H1 (cell line): ENCODE data around the gene KCNA10. TPM values are rescaled to one million over a fixed set of nuclear protein-coding genes. Genes with fewer than 3 reads are reported as not detected.
A peak's percentile ranks its signal among the peaks of the same experiment; 100 is the strongest.

ENCODE experiments used
- CTCF ChIA-PET: fragments of 300-600 bp; sonication (Branson Sonifier 250); formaldehyde crosslinking; loops from one replicate; lab custom pipeline; 2021; ENCODE audit not compliant: partially characterized antibody; lab: Charles Lee
- POLR2A ChIA-PET: fragments of 300-600 bp; sonication (Branson Sonifier 250); formaldehyde crosslinking; loops from one replicate; lab custom pipeline; 2021; ENCODE audit warnings: inconsistent platforms; ENCODE audit not compliant: partially characterized antibody; lab: Charles Lee
- DNase-seq, 2 experiments: peaks; one replicate each; pipeline versions ENCODE4 v3.0.0 to v3.0.0-alpha.2; 2010 to 2022; ENCODE audit warnings: low spot score in 2 of 2, low read depth in 1 of 2, mixed read lengths in 1 of 2
- FAIRE-seq: peaks from 2 replicates; lab custom pipeline; 2011; peaks lifted over from hg19 to GRCh38; lab: Jason Lieb, UNC
- H2AFZ ChIP-seq: 2 replicates; pipeline ENCODE4 v1.8.1; 2012; ENCODE audit warnings: low read length, inconsistent platforms
- H2AK5ac ChIP-seq: 2 replicates; pipeline ENCODE4 v1.6.1; 2013; ENCODE audit warnings: low read depth, low read length
- H2BK120ac ChIP-seq: replicated peaks from 2 replicates; pipeline ENCODE3; 2013; ENCODE audit warnings: low read depth, low read length, inconsistent platforms
- H2BK12ac ChIP-seq: 2 replicates; pipeline ENCODE4 v1.6.1; 2013; ENCODE audit warnings: low read depth, low read length
- H2BK15ac ChIP-seq: 2 replicates; pipeline ENCODE4 v1.6.1; 2013; ENCODE audit warnings: low read length
- H2BK20ac ChIP-seq: 2 replicates; pipeline ENCODE4 v1.6.1; 2013; ENCODE audit warnings: low read length
- H2BK5ac ChIP-seq: 2 replicates; pipeline ENCODE4 v1.6.1; 2013; ENCODE audit warnings: low read depth, low read length
- H3K14ac ChIP-seq: 2 replicates; pipeline ENCODE4 v1.6.1; 2013; ENCODE audit warnings: inconsistent platforms; ENCODE audit not compliant: insufficient read length
- H3K18ac ChIP-seq: 2 replicates; pipeline ENCODE4 v1.6.1; 2013; ENCODE audit warnings: low read length; ENCODE audit errors: extremely low read depth
- H3K23ac ChIP-seq: 2 replicates; pipeline ENCODE4 v1.6.1; 2013; ENCODE audit warnings: inconsistent platforms; ENCODE audit not compliant: insufficient read length
- H3K23me2 ChIP-seq: 2 replicates; pipeline ENCODE4 v1.6.1; 2013; ENCODE audit warnings: low read depth, low read length
- H3K27ac ChIP-seq: 2 replicates; pipeline ENCODE4 v1.6.1; 2011; ENCODE audit warnings: low read depth, low read length, inconsistent platforms
- H3K27me3 ChIP-seq, 4 experiments: replicated peaks in 1 of 4; 1 replicate in 1 of 4; 2 replicates in 3 of 4; pipeline versions ENCODE4 v1.6.1 to v1.8.1; 2011 to 2013; ENCODE audit warnings: low read length in 3 of 4, mild to moderate bottlenecking in 3 of 4, inconsistent platforms in 2 of 4, mixed read lengths in 2 of 4, moderate library complexity in 1 of 4; ENCODE audit not compliant: control insufficient read depth in 3 of 4, insufficient read depth in 3 of 4; ENCODE audit errors: extremely low read depth in 1 of 4
- H3K36me3 ChIP-seq, 4 experiments: 2 replicates each; pipeline versions ENCODE4 v1.6.1 to v1.8.1; 2011 to 2013; ENCODE audit warnings: mild to moderate bottlenecking in 4 of 4, low read length in 3 of 4, moderate library complexity in 2 of 4, control low read depth in 1 of 4, inconsistent platforms in 1 of 4; ENCODE audit not compliant: insufficient read depth in 4 of 4, control insufficient read depth in 2 of 4
- H3K4ac ChIP-seq: replicated peaks from 2 replicates; pipeline ENCODE3; 2013; ENCODE audit warnings: low read length, low read depth, mixed read lengths, inconsistent platforms; ENCODE audit not compliant: insufficient read length
- H3K4me1 ChIP-seq, 4 experiments: replicated peaks in 1 of 4; 1 replicate in 1 of 4; 2 replicates in 3 of 4; pipeline versions ENCODE4 v1.6.1 to v1.8.1; 2011 to 2013; ENCODE audit warnings: low read length in 3 of 4, inconsistent platforms in 2 of 4, mixed read lengths in 1 of 4; ENCODE audit not compliant: insufficient read depth in 4 of 4, control insufficient read depth in 3 of 4
- H3K4me2 ChIP-seq, 2 experiments: 2 replicates each; pipeline versions ENCODE4 v1.6.1 to v1.8.1; 2011 to 2013; ENCODE audit warnings: low read depth in 2 of 2, low read length in 2 of 2, control low read depth in 1 of 2, inconsistent platforms in 1 of 2, mild to moderate bottlenecking in 1 of 2; ENCODE audit not compliant: insufficient read depth in 1 of 2
- H3K4me3 ChIP-seq, 4 experiments: fragments of 200-600, 300-600 bp in 1 of 4; sonication (generic), shearing (Covaris generic), sonication (Bioruptor Twin) in 1 of 4; 2 replicates each; pipeline versions ENCODE4 v1.5.1 to v1.8.1; 2011 to 2016; ENCODE audit warnings: low read length in 4 of 4, low read depth in 3 of 4, control low read depth in 2 of 4, inconsistent platforms in 2 of 4, mild to moderate bottlenecking in 2 of 4, mixed read lengths in 1 of 4, moderate library complexity in 1 of 4; ENCODE audit not compliant: insufficient read depth in 2 of 4; ENCODE audit errors: extremely low read depth in 1 of 4
- H3K56ac ChIP-seq: replicated peaks from 2 replicates; pipeline ENCODE3; 2013; ENCODE audit warnings: low read depth, mild to moderate bottlenecking, mixed read lengths, low read length, inconsistent platforms; ENCODE audit not compliant: insufficient read length
- H3K79me1 ChIP-seq: 2 replicates; pipeline ENCODE4 v1.6.1; 2013; ENCODE audit warnings: low read depth, low read length, control low read depth
- H3K79me2 ChIP-seq, 2 experiments: 2 replicates each; pipeline versions ENCODE4 v1.6.1 to v1.8.1; 2012 to 2013; ENCODE audit warnings: low read length in 2 of 2, mild to moderate bottlenecking in 2 of 2, inconsistent platforms in 1 of 2; ENCODE audit not compliant: insufficient read depth in 2 of 2, control insufficient read depth in 1 of 2
- H3K9ac ChIP-seq, 4 experiments: replicated peaks in 1 of 4; 1 replicate in 1 of 4; 2 replicates in 3 of 4; pipeline versions ENCODE4 v1.6.1 to v1.8.1; 2011 to 2013; ENCODE audit warnings: low read depth in 3 of 4, low read length in 3 of 4, control low read depth in 2 of 4, mild to moderate bottlenecking in 2 of 4, moderate library complexity in 2 of 4, inconsistent platforms in 1 of 4; ENCODE audit errors: extremely low read depth in 1 of 4
- H3K9me3 ChIP-seq, 2 experiments: 2 replicates each; pipeline versions ENCODE4 v1.6.1 to v1.8.1; 2012 to 2013; ENCODE audit warnings: mild to moderate bottlenecking in 2 of 2, moderate library complexity in 2 of 2, control low read depth in 1 of 2, inconsistent platforms in 1 of 2, low read depth in 1 of 2, low read length in 1 of 2, mixed read lengths in 1 of 2; ENCODE audit not compliant: insufficient read depth in 2 of 2
- H4K20me1 ChIP-seq, 2 experiments: replicated peaks in 1 of 2; 2 replicates each; pipeline versions ENCODE3 to v1.8.1; 2011 to 2013; ENCODE audit warnings: inconsistent platforms in 2 of 2, low read length in 2 of 2, mild to moderate bottlenecking in 1 of 2; ENCODE audit not compliant: insufficient read depth in 2 of 2, control insufficient read depth in 1 of 2
- H4K5ac ChIP-seq: 2 replicates; pipeline ENCODE4 v1.6.1; 2013; ENCODE audit warnings: low read length, low read depth, mixed read lengths, inconsistent platforms; ENCODE audit not compliant: insufficient read length
- H4K8ac ChIP-seq: 2 replicates; pipeline ENCODE4 v1.8.0; 2013; ENCODE audit warnings: mild to moderate bottlenecking, moderate library complexity, low read length, inconsistent platforms; ENCODE audit not compliant: insufficient read depth; ENCODE audit errors: extremely low read depth
- H4K91ac ChIP-seq: replicated peaks from 2 replicates; pipeline ENCODE3; 2013; ENCODE audit warnings: low read length, mixed read lengths, inconsistent platforms; ENCODE audit not compliant: insufficient read length
- ATF3 ChIP-seq: IDR thresholded peaks from 2 replicates; pipeline ENCODE4 v1.6.1; 2011; ENCODE audit warnings: low read depth, mild to moderate bottlenecking, low read length; ENCODE audit not compliant: insufficient read depth
- BACH1 ChIP-seq: IDR thresholded peaks from 2 replicates; pipeline ENCODE4 v1.6.1; 2012; ENCODE audit warnings: low read length, improper control_type of control experiment
- BRCA1 ChIP-seq: IDR thresholded peaks from 2 replicates; pipeline ENCODE4 v1.6.1; 2012; ENCODE audit warnings: low read depth, low read length, improper control_type of control experiment
- CBX5 ChIP-seq: fragments of 300-800, 300-1000 bp; sonication (generic); IDR thresholded peaks from 2 replicates; pipeline ENCODE4 v1.7.1; 2016; ENCODE audit warnings: antibody characterized with exemption, low read length, low read depth
- CBX8 ChIP-seq: fragments of 300-800, 300-1000 bp; sonication (generic); IDR thresholded peaks from 2 replicates; pipeline ENCODE4 v1.7.1; 2016; ENCODE audit warnings: low read depth, low read length, borderline replicate concordance
- CHD2 ChIP-seq: IDR thresholded peaks from 2 replicates; pipeline ENCODE4 v1.6.1; 2012; ENCODE audit warnings: low read length, improper control_type of control experiment
- CREB1 ChIP-seq: IDR thresholded peaks from 2 replicates; pipeline ENCODE4 v1.6.1; 2012; ENCODE audit warnings: inconsistent platforms
- FOSL1 ChIP-seq: IDR thresholded peaks from 2 replicates; pipeline ENCODE4 v1.6.1; 2011; ENCODE audit warnings: mild to moderate bottlenecking, low read depth, low read length, moderate library complexity; ENCODE audit not compliant: insufficient read depth
- JUN ChIP-seq: IDR thresholded peaks from 2 replicates; pipeline ENCODE4 v1.6.1; 2011; ENCODE audit warnings: low read depth, mild to moderate bottlenecking, improper control_type of control experiment, low read length
- POU5F1 ChIP-seq: IDR thresholded peaks from 2 replicates; pipeline ENCODE4 v1.6.1; 2011; ENCODE audit warnings: low read depth, mild to moderate bottlenecking, low read length, moderate library complexity
- RAD21 ChIP-seq, 2 experiments: IDR thresholded peaks in 1 of 2; conservative IDR thresholded peaks in 1 of 2; 2 replicates each; pipeline ENCODE4 v1.6.1; 2011; ENCODE audit warnings: low read depth in 2 of 2, low read length in 2 of 2, improper control_type of control experiment in 1 of 2, inconsistent platforms in 1 of 2, mild to moderate bottlenecking in 1 of 2, moderate library complexity in 1 of 2
- RNF2 ChIP-seq: fragments of 200-900, 300-1000 bp; sonication (generic); IDR thresholded peaks from 2 replicates; pipeline ENCODE4 v1.7.1; 2016; ENCODE audit warnings: borderline replicate concordance, low read depth, mild to moderate bottlenecking, antibody characterized with exemption, low read length; ENCODE audit not compliant: poor library complexity, severe bottlenecking; ENCODE audit errors: missing control alignments
- SP1 ChIP-seq: IDR thresholded peaks from 2 replicates; pipeline ENCODE4 v1.6.1; 2011; ENCODE audit warnings: low read depth, low read length
- WGBS, 2 experiments: shearing (Covaris generic) in 1 of 2; methylation state at CpG; one replicate each; pipeline versions ENCODE4 v1.1.6 to v1.1.7; 2013 to 2015; ENCODE audit warnings: low lambda C conversion rate in 2 of 2, mixed read lengths in 2 of 2, inconsistent platforms in 1 of 2, low coverage in 1 of 2, missing lambda C conversion rate in 1 of 2; ENCODE audit not compliant: insufficient replicate concordance in 2 of 2, insufficient coverage in 1 of 2, insufficient read length in 1 of 2; ENCODE audit errors: extremely low coverage in 1 of 2, missing lambda C conversion rate in 1 of 2; 5-methylcytosine and 5-hydroxymethylcytosine counted together
- polyA plus RNA-seq, 7 experiments: library from polyadenylated mRNA; depleted of rRNA in 3 of 7; stranded (reverse) in 5 of 7; unstranded in 2 of 7; fragments of >200 nt in 5 of 7; fragments of 200-250 nt in 2 of 7; gene quantifications; 1 replicate in 5 of 7; 2 replicates in 1 of 7; 4 replicates in 1 of 7; pipeline versions ENCODE4 v1.2.1 to v1.2.3, GENCODE V29; 2011 to 2013; ENCODE audit warnings: missing spikeins in 2 of 7, mixed read lengths in 2 of 7
- total RNA-seq: library from RNA; stranded (reverse); fragmentation: NEBNext Ultra II Directional; extraction: Animal tissue kit (Norgen Biotek cat#: 25700); gene quantifications from 2 replicates; pipeline ENCODE4 v1.2.1, GENCODE V29; 2021

The KCNA10 gene
- total and polyA plus RNA-seq, 2 of the 8 experiments (the other 6 are each of a cell fraction or from before 2014, with no cell fraction given), result not detected

DNA sequence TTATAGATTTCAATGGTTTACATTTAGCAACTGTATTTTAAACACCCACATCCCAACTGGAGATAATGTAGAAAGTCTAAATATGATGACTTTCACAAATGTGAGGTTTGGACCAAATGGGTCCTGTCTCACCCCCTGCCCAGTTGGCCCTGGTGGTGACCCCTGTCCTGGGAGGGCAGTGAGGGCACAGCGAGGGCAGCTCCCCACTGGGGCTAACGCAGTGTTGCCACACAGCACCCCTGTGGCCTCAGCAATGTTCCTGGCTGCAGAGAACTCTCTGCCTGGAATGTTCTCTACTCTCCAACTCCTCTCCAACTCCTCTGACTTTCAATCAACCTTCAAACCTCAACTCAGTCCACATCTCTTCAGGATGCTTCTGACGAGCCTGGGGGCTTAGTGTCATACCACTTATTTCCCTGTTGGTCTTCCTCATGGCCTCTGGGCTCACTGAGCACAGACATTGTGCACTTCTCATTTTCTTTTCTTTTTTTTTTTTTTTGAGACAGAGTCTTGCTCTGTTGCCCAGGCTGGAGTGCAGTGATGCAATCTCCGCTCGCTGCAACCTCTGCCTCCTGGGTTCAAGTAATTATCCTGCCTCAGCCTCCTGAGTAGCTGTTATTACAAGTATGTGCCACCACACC, 25.8 kb downstream of the KCNA10 start:
- H3K56ac ChIP-seq, result no peak overlapping the region
- 0 out of 2 replicates have a peak overlapping the region, but pooled peaks have one; percentile 78 for H2BK12ac ChIP-seq
- POLR2A ChIA-PET, result no interaction called here
- H3K4me2 ChIP-seq, result no peak overlapping the region
- H4K5ac ChIP-seq, result no peak overlapping the region
- no peaks in the 10 kb centered on the region for H3K27me3 ChIP-seq
- DNase-seq (no peak), FAIRE-seq (no peak)
- H4K8ac ChIP-seq, result no peak overlapping the region
- H2AK5ac ChIP-seq, result no peak overlapping the region
- WGBS, 2 experiments, result 85% methylated on average over 5 of the region's 5 CpGs; no CpG with 5 or more reads in 1 of the 2 experiments
- no peaks in the 10 kb centered on the region for H3K23me2 ChIP-seq
- no peak overlapping the region for H3K9ac ChIP-seq
- no peaks in the 10 kb centered on the region for H3K79me2 ChIP-seq
- no peaks in the 10 kb centered on the region for H3K79me1 ChIP-seq
- no peak overlapping the region for H3K14ac ChIP-seq
- no peak overlapping the region for H3K18ac ChIP-seq
- H2BK5ac ChIP-seq, result no peak overlapping the region
- no peak overlapping the region for H2BK120ac ChIP-seq
- no peak overlapping the region for H2BK15ac ChIP-seq
- CTCF ChIA-PET, result interaction anchor here (1.4 to 7.4 kb wide), 4 partner anchors 10 to 285 kb away, joined by 3 to 243 read pairs (median 7); no protein-coding TSS in a partner anchor
- H4K20me1 ChIP-seq, result no peaks in the 10 kb centered on the region
- H2BK20ac ChIP-seq, result no peak overlapping the region; the same call in 1 of the 2 replicates
- no peak overlapping the region for H3K23ac ChIP-seq
- H3K36me3 ChIP-seq, result no peaks in the 10 kb centered on the region
- H3K9me3 ChIP-seq, result no peaks in the 10 kb centered on the region
- H3K4me3 ChIP-seq, result no peak overlapping the region
- no peak overlapping the region for H2AFZ ChIP-seq
- no peak overlapping the region for H4K91ac ChIP-seq
- no peak overlapping the region for H3K4ac ChIP-seq
- no peak overlapping the region for H3K27ac ChIP-seq
- peaks cover 6 to 17% (median 10%) of the 10 kb centered on the region in 4 experiments; a peak in 6 of 7 replicates for H3K4me1 ChIP-seq
- TF ChIP-seq CHD2 (no peak), SP1 (no peak), CREB1 (no peak), ATF3 (no peak), POU5F1 (no peak), CBX8 (no peak), RAD21 (IDR thresholded peaks at IDR 0.05 in 1 of 2, conservative IDR thresholded peaks at IDR 0.05 in 1 of 2; ENCODE audit: low read depth in 2 of 2, low read length in 2 of 2) (no peak), RNF2 (no peak), BRCA1 (no peak), JUN (no peak), FOSL1 (no peak), BACH1 (no peak), CBX5 (no peak)
